ENCODE data around the gene CARMIL1.

DNA sequence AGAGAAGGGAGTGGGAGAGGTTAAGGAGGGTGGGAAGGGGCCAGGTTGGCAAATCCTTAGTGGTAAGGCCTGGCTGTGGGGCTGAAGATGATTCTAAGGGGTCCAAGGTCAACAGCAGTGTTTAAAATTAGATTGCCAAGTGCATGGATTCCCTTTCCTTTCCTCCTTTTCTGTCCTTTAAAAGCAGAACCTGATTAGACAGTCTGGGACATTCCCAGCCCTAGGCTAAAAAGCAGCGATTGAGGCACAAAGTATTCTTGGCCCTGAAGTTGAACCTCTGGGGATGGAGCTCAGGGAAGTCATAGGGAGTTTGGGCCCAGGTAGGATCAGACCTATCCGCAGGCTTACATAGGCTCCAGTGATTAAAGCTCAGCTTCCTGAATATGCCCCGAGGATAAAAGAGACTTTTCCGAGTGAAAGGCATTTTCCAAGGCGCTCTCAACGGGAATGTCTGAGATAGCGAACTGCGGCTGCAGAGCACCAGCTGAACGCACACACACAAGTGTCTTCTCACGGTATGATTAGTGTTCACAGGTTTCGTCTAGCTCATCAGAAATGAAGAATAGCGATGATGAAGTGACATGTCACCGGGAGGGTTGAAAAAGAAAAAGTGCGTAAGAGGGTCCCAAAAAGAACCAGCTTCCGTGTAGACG is 787 bp upstream of the CARMIL1 start:
- TF ChIP-seq EZH2 (IDR thresholded peaks at IDR 0.05; ENCODE audit: insufficient read depth, low read length) (no peak), CTCF (IDR thresholded peaks at IDR 0.05; ENCODE audit: insufficient read depth, low read depth, low read length) (no peak)

Measured in astrocyte (in vitro differentiated cells and primary cell).